ENCODE measurements around the gene RSU1. TPM values are rescaled to one million over a fixed set of nuclear protein-coding genes. Genes with fewer than 3 reads are reported as not detected.

Gene RSU1
- total RNA-seq, 1 donor from 2014 or later: 59.4 TPM

DNA sequence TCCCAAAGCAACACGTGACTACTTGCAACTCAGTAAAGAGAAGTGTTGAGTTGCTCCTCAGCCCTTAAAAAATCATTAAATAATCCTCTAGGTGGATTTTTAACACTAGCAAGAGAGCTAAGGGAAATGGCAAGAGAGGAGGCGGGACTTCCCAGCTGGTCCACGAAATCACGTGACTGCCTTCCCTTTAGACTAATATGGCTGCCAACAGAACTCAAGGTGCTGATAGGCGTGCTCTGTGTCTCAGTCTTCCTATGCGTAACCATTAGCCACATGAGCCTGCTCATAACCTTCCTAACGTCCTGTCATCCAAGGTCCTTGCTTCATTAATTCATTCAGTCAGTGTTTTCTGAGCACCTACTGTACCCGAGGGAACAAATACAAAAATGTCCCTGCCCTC lies 66.0 kb downstream of the RSU1 start:
- H3K9me3 Mint-ChIP-seq (ENCODE audit: unreplicated experiment): no peaks in the 10 kb centered on the region
- TF ChIP-seq, protein P1, sequence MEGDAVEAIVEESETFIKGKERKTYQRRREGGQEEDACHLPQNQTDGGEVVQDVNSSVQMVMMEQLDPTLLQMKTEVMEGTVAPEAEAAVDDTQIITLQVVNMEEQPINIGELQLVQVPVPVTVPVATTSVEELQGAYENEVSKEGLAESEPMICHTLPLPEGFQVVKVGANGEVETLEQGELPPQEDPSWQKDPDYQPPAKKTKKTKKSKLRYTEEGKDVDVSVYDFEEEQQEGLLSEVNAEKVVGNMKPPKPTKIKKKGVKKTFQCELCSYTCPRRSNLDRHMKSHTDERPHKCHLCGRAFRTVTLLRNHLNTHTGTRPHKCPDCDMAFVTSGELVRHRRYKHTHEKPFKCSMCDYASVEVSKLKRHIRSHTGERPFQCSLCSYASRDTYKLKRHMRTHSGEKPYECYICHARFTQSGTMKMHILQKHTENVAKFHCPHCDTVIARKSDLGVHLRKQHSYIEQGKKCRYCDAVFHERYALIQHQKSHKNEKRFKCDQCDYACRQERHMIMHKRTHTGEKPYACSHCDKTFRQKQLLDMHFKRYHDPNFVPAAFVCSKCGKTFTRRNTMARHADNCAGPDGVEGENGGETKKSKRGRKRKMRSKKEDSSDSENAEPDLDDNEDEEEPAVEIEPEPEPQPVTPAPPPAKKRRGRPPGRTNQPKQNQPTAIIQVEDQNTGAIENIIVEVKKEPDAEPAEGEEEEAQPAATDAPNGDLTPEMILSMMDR (IDR thresholded peaks at IDR 0.05; ENCODE audit: partially characterized antibody, unreplicated experiment): no peak
- H3K27ac Mint-ChIP-seq (ENCODE audit: unreplicated experiment): no peak overlapping the region
- peaks cover 8% of the 10 kb centered on the region for H3K36me3 Mint-ChIP-seq (ENCODE audit: unreplicated experiment)
- peaks cover 9% of the 10 kb centered on the region for H3K4me1 Mint-ChIP-seq (ENCODE audit: low read depth, unreplicated experiment)
- no peak for DNase-seq
- peaks cover 2% of the 10 kb centered on the region for H3K27me3 Mint-ChIP-seq (ENCODE audit: unreplicated experiment)
- no peak overlapping the region for H3K4me3 Mint-ChIP-seq (ENCODE audit: unreplicated experiment)

DNA sequence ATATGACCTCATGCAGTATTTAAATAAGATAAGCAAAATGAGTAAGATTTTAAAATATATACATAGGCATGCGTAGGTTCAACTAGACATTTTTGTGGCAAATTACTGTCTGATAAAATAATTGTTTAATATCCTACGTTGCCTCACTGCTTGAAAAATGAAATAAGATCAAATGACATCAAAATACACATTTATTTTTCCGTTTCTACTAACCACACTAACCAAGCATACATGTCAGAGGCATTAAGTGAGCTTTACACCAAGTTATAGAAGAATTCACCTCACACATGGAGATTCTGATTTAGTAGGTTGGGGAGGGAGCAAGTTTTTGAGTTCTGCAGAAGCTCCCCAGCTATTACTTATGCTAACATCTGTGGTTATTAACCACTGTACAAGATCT lies 66.8 kb downstream of the RSU1 start:
- Mint-ChIP-seq H3K4me3 (ENCODE audit: unreplicated experiment) (no peak overlapping the region), H3K9me3 (ENCODE audit: unreplicated experiment) (no peaks in the 10 kb centered on the region), H3K27me3 (ENCODE audit: unreplicated experiment) (peaks cover 2% of the 10 kb centered on the region), H3K4me1 (ENCODE audit: low read depth, unreplicated experiment) (peaks cover 9% of the 10 kb centered on the region), H3K27ac (ENCODE audit: unreplicated experiment) (no peak overlapping the region), H3K36me3 (ENCODE audit: unreplicated experiment) (peaks cover 8% of the 10 kb centered on the region)
- TF ChIP-seq, protein P1 (IDR thresholded peaks at IDR 0.05; ENCODE audit: partially characterized antibody, unreplicated experiment): no peak
- no peak for DNase-seq

DNA sequence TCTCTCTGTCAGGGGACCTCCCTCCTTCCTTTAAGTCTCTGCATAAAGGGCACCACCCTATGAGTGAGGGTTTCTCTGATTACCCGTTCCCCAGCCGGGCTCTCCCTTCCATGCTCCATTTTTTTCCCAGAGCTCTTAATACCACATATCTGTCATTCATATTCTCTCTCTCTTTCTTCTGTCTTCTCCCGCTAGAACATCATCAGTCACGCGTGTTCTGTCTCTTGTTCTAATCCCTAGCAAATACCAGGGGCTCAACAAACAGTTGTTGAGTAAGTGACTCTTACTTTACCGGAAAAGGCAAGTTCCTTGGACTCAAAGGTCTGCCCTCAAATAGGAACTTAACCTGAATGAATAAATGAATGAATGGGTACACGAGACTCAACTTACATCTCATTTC lies 68.5 kb downstream of the RSU1 start:
- no peaks in the 10 kb centered on the region for H3K9me3 Mint-ChIP-seq (ENCODE audit: unreplicated experiment)
- H3K27ac Mint-ChIP-seq (ENCODE audit: unreplicated experiment): no peak overlapping the region
- H3K4me3 Mint-ChIP-seq (ENCODE audit: unreplicated experiment): no peak overlapping the region
- H3K36me3 Mint-ChIP-seq (ENCODE audit: unreplicated experiment): peaks cover 8% of the 10 kb centered on the region
- H3K27me3 Mint-ChIP-seq (ENCODE audit: unreplicated experiment): peaks cover 2% of the 10 kb centered on the region
- H3K4me1 Mint-ChIP-seq (ENCODE audit: low read depth, unreplicated experiment): peaks cover 9% of the 10 kb centered on the region
- no peak for DNase-seq
- TF ChIP-seq, protein P1 (IDR thresholded peaks at IDR 0.05; ENCODE audit: partially characterized antibody, unreplicated experiment): no peak

DNA sequence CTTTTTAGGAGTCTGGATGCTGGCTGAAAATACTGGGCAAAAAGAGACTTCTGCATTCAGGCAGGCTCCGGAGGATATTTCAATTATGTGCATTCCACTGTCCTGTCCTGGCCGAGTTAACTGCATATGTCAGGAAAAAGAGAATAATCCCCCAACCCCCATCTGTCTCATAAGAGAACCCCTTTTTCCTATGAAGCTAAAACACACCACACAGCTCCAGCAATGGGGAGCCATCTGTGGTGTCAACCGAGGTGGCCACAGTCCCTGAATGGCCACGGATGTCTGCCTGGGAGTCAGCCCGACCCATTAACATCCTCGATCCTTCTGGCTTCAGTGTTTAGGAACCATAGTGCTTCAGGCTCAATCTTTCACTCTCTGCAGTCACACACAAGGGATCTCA lies 70.4 kb downstream of the RSU1 start:
- Mint-ChIP-seq H3K4me1 (ENCODE audit: low read depth, unreplicated experiment) (peaks cover 11% of the 10 kb centered on the region), H3K9me3 (ENCODE audit: unreplicated experiment) (no peaks in the 10 kb centered on the region), H3K27ac (ENCODE audit: unreplicated experiment) (no peak overlapping the region), H3K36me3 (ENCODE audit: unreplicated experiment) (peaks cover 8% of the 10 kb centered on the region), H3K4me3 (ENCODE audit: unreplicated experiment) (no peak overlapping the region), H3K27me3 (ENCODE audit: unreplicated experiment) (peaks cover 2% of the 10 kb centered on the region)
- DNase-seq: no peak
- TF ChIP-seq, protein P1 (IDR thresholded peaks at IDR 0.05; ENCODE audit: partially characterized antibody, unreplicated experiment): no peak

DNA sequence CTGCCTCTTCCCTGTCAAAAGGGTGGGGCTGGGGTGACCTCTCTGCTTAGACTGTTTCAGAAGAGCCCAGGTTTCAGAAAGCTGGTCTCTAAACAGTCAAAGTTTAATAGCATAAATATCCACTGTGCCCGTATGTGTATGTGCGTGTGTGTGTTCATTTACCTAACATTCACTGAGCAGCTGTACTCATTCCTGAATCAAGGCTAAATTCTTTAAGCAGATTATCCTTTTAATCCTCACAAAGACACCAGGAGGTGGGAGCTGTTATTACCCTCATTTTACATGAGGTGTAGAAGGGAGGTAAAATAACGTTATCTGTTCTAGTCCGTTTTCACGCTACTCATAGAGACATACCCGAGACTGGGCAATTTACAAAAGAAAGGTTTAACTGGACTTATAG lies 72.2 kb downstream of the RSU1 start:
- Mint-ChIP-seq H3K9me3 (ENCODE audit: unreplicated experiment) (no peaks in the 10 kb centered on the region), H3K4me3 (ENCODE audit: unreplicated experiment) (no peak overlapping the region), H3K4me1 (ENCODE audit: low read depth, unreplicated experiment) (peaks cover 11% of the 10 kb centered on the region), H3K27ac (ENCODE audit: unreplicated experiment) (no peak overlapping the region), H3K36me3 (ENCODE audit: unreplicated experiment) (peaks cover 8% of the 10 kb centered on the region), H3K27me3 (ENCODE audit: unreplicated experiment) (peaks cover 2% of the 10 kb centered on the region)
- TF ChIP-seq, protein P1 (IDR thresholded peaks at IDR 0.05; ENCODE audit: partially characterized antibody, unreplicated experiment): no peak
- no peak for DNase-seq

Data from glutamatergic neuron (in vitro differentiated cells).